ENCODE results near the gene MRPL58. TPM values are rescaled to one million over a fixed set of nuclear protein-coding genes. Genes with fewer than 3 reads are reported as not detected.

Gene MRPL58
- total RNA-seq, 1 experiment from 2014 or later, result 55.2 TPM

DNA sequence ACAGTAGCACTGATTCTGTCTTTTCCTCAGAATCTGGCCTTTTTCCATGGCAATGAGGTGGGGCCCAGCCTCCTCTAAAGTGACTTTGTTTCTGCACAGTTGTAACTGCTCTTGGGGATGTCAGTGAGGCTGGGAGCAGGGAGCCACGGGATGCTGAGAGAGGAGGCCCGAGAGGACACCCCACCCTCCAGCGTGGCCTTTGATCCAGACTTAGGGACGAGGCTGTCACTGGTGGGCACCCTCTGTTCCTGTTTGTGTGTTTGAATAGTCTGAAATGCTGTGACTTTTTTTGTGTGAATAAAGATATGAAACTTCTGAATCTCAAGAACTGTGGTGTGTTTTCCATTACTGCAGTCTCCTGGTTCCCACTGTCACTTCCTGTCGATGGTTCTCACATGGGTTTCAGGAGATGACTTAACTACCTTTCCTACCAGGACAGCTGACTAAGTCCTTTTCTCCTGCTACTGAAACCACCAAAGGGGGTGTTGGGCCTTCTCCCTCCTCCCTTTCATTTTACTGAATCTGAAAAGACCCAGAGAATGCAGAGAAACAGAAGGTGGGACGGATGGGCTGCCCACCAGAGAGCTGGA, 53.2 kb downstream of the MRPL58 start:
- intact Hi-C loops (cut with micrococcal nuclease; ENCODE audit: unreplicated experiment), result no loop called here

GRCh38 chr17:75067856-75068255, 55.4 kb downstream of the MRPL58 start:
- DNase-seq (ENCODE audit: low read depth, low spot score) (no peak), ATAC-seq (peak; percentile 42; the same call in 1 of the 2 replicates)
- Histone ChIP-seq H3K27me3 (ENCODE audit: control insufficient read depth, insufficient read depth, low read length) (no peaks in the 10 kb centered on the region), H3K36me3 (ENCODE audit: control insufficient read depth, insufficient read depth, low read length) (no peaks in the 10 kb centered on the region), H3K9me3 (ENCODE audit: control insufficient read depth, insufficient read depth, low read depth, low read length) (no peaks in the 10 kb centered on the region), H3K27ac (ENCODE audit: low read length) (no peak overlapping the region; the same call in 1 of the 2 replicates), H3K4me3 (ENCODE audit: low read depth in 2 of 2, low read length in 2 of 2) (no peak overlapping the region), H3K4me1 (ENCODE audit: control insufficient read depth, insufficient read depth, low read length) (no peaks in the 10 kb centered on the region)
- BruUV-seq (replicated peaks), result no TSS peak
- CTCF ChIA-PET, result interaction anchor here (2.8 kb wide), 1 partner anchor 38 kb away, joined by 13 read pairs; no protein-coding TSS in a partner anchor
- POLR2A ChIA-PET, result no interaction called here
- intact Hi-C loops (cut with micrococcal nuclease; ENCODE audit: unreplicated experiment) (no loop called here), in situ Hi-C loops (cut with HindIII; ENCODE audit: low pct_unique_long_range_greater_than_20kb, low sequenced_read_pairs) (no loop called here)
- TF ChIP-seq TCF7L2 (IDR thresholded peaks at IDR 0.05; ENCODE audit: low read depth, low read length) (no peak), REST (IDR thresholded peaks at IDR 0.05; ENCODE audit: insufficient read depth in 1 of 2, low read depth in 2 of 2, low read length in 1 of 2) (no peak), POLR2AphosphoS5 (IDR thresholded peaks at IDR 0.05; ENCODE audit: low read depth, low read length) (no peak), SIN3A (IDR thresholded peaks at IDR 0.05; ENCODE audit: borderline replicate concordance, insufficient read depth, low read depth, low read length) (no peak)
- TF ChIP-seq, protein P1, sequence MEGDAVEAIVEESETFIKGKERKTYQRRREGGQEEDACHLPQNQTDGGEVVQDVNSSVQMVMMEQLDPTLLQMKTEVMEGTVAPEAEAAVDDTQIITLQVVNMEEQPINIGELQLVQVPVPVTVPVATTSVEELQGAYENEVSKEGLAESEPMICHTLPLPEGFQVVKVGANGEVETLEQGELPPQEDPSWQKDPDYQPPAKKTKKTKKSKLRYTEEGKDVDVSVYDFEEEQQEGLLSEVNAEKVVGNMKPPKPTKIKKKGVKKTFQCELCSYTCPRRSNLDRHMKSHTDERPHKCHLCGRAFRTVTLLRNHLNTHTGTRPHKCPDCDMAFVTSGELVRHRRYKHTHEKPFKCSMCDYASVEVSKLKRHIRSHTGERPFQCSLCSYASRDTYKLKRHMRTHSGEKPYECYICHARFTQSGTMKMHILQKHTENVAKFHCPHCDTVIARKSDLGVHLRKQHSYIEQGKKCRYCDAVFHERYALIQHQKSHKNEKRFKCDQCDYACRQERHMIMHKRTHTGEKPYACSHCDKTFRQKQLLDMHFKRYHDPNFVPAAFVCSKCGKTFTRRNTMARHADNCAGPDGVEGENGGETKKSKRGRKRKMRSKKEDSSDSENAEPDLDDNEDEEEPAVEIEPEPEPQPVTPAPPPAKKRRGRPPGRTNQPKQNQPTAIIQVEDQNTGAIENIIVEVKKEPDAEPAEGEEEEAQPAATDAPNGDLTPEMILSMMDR (IDR thresholded peaks at IDR 0.05), result no peak

More for the DNA sequence above, 53.2 kb downstream of the MRPL58 start:
- H3K36me3 ChIP-seq (ENCODE audit: control insufficient read depth, insufficient read depth, low read length), result 0 out of 2 replicates have a peak, but pooled peaks cover 2% of the 10 kb centered on the region
- POLR2A ChIA-PET, result no interaction called here
- H3K9me3 ChIP-seq (ENCODE audit: control insufficient read depth, insufficient read depth, low read depth, low read length), result no peaks in the 10 kb centered on the region
- CTCF ChIA-PET, result interaction anchor here (0.5 to 0.9 kb wide), 2 partner anchors 39 to 78 kb away, joined by 3 read pairs; no protein-coding TSS in a partner anchor
- H3K4me3 ChIP-seq (ENCODE audit: low read depth in 2 of 2, low read length in 2 of 2), result no peak overlapping the region
- H3K4me1 ChIP-seq (ENCODE audit: control insufficient read depth, insufficient read depth, low read length), result no peaks in the 10 kb centered on the region
- no TSS peak for BruUV-seq (replicated peaks)
- in situ Hi-C loops (cut with HindIII; ENCODE audit: low pct_unique_long_range_greater_than_20kb, low sequenced_read_pairs), result no loop called here
- TF ChIP-seq, protein P1 (IDR thresholded peaks at IDR 0.05), result no peak
- TF ChIP-seq POLR2AphosphoS5 (IDR thresholded peaks at IDR 0.05; ENCODE audit: low read depth, low read length) (no peak), TCF7L2 (IDR thresholded peaks at IDR 0.05; ENCODE audit: low read depth, low read length) (no peak)
- H3K27ac ChIP-seq (ENCODE audit: low read length), result no peak overlapping the region
- DNase-seq (ENCODE audit: low read depth, low spot score) (no peak), ATAC-seq (no peak)
- no peaks in the 10 kb centered on the region for H3K27me3 ChIP-seq (ENCODE audit: control insufficient read depth, insufficient read depth, low read length)
